Peyer's patch (tissue), 4 donors: ENCODE data around the gene GNAI1.
A peak's percentile ranks its signal among the peaks of the same experiment; 100 is the strongest.

Experiments
- POLR2A ChIP-seq, 2 donors: fragments of 450-650 bp; IDR thresholded peaks; one replicate each; pipeline ENCODE4 v1.5.1; 2017; ENCODE audit warnings: antibody characterized with exemption in 2 of 2, mild to moderate bottlenecking in 2 of 2, moderate library complexity in 2 of 2
- TF ChIP-seq, protein P1 (sequence below), 6 experiments: fragments of 450-650 bp in 4 of 6; fragments of 200-600 bp in 2 of 6; sonication (generic) in 1 of 6; IDR thresholded peaks; one replicate each; pipeline ENCODE4 v1.5.1; 2017 to 2019; ENCODE audit warnings: antibody characterized with exemption in 6 of 6, mild to moderate bottlenecking in 3 of 6, moderate library complexity in 1 of 6

DNA sequence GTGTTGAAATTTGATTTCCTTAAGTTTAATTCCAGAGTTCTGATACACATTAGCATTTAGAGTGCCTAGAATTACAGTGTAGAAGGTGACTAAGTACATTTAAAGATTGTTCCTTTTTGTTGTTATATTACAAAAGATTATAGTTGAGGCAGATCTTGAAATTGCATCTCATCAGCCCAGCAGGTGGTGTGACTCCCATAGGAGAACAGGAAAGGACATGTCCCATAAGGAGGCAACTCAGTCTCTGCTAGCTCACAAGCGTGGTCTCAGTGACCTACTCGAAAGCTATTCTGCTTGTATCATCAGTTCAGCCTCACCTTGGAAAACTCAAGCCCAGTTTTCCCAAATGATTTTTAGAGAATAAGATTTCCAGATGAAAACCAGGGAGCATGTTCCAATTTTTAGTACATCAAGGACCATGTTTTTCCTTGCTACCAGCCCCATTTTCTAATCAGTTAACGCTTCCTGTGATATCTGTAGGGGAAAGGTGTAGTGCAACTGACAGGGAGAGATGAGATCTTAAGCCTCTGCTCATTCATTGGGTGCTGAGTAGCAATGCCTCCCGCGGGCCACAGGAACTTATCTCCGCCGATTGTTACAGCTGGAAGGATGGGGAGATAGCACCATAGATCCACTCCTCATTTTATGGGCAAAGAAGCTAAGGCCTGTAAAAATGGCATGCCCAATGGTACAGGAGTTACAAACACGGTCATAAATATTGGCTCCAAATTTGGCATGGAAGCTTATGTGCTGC is 1.1 kb upstream of the GNAI1 start:
- TF ChIP-seq, protein P1, sequence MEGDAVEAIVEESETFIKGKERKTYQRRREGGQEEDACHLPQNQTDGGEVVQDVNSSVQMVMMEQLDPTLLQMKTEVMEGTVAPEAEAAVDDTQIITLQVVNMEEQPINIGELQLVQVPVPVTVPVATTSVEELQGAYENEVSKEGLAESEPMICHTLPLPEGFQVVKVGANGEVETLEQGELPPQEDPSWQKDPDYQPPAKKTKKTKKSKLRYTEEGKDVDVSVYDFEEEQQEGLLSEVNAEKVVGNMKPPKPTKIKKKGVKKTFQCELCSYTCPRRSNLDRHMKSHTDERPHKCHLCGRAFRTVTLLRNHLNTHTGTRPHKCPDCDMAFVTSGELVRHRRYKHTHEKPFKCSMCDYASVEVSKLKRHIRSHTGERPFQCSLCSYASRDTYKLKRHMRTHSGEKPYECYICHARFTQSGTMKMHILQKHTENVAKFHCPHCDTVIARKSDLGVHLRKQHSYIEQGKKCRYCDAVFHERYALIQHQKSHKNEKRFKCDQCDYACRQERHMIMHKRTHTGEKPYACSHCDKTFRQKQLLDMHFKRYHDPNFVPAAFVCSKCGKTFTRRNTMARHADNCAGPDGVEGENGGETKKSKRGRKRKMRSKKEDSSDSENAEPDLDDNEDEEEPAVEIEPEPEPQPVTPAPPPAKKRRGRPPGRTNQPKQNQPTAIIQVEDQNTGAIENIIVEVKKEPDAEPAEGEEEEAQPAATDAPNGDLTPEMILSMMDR (IDR thresholded peaks at IDR 0.05) = peak in 3 of 6 experiments; percentile 11 to 20 (median 16)
- TF ChIP-seq POLR2A (IDR thresholded peaks at IDR 0.05) = no peak
